Inferior parietal cortex (tissue), 1 donor: Measurements from ENCODE around the gene LRRC10B.

Experiments used
- DNase-seq: peaks from one replicate; pipeline ENCODE4 v3.0.0-alpha.2; 2016; ENCODE audit errors: extremely low spot score

LRRC10B gene

GRCh38 chr11:61509043-61510029 is 787 bp downstream of the LRRC10B start:
- DNase-seq = peak; percentile 47

- DNase-seq = no peak
Measured at GRCh38 chr11:61510166-61510919, 1.8 kb downstream of the LRRC10B start.

GRCh38 chr11:61510974-61511373 is 2.4 kb downstream of the LRRC10B start:
- DNase-seq = no peak

- DNase-seq = no peak
Measured at GRCh38 chr11:61511383-61511782, 2.8 kb downstream of the LRRC10B start.

GRCh38 chr11:61512435-61512834 is 3.9 kb downstream of the LRRC10B start:
- DNase-seq = no peak

GRCh38 chr11:61513143-61513765 is 4.7 kb downstream of the LRRC10B start:
- DNase-seq = no peak

- DNase-seq = no peak
Measured at GRCh38 chr11:61514050-61514917, 5.7 kb downstream of the LRRC10B start.

GRCh38 chr11:61515686-61516085 is 7.1 kb downstream of the LRRC10B start:
- DNase-seq = no peak

- no peak for DNase-seq
Measured at GRCh38 chr11:61516191-61516590, 7.6 kb downstream of the LRRC10B start.

- DNase-seq = peak; percentile 62
Measured at GRCh38 chr11:61516675-61517572, 8.4 kb downstream of the LRRC10B start.

GRCh38 chr11:61518032-61518795 is 9.7 kb downstream of the LRRC10B start:
- no peak for DNase-seq

- DNase-seq = no peak
Measured at GRCh38 chr11:61522881-61523280, 14.3 kb downstream of the LRRC10B start.

GRCh38 chr11:61524446-61524845 is 15.9 kb downstream of the LRRC10B start:
- DNase-seq = no peak

GRCh38 chr11:61524963-61525587 is 16.5 kb downstream of the LRRC10B start:
- no peak for DNase-seq

GRCh38 chr11:61526229-61526628 is 17.7 kb downstream of the LRRC10B start:
- DNase-seq = no peak

GRCh38 chr11:61526956-61527731 is 18.6 kb downstream of the LRRC10B start:
- DNase-seq = no peak

GRCh38 chr11:61528114-61528513 is 19.6 kb downstream of the LRRC10B start:
- no peak for DNase-seq

- no peak for DNase-seq
Measured at GRCh38 chr11:61529537-61530225, 21.1 kb downstream of the LRRC10B start.
